Activated B cell treated with CpG ODN at 0.5 μM for 24 hours (primary cell): ENCODE results near the gene TBX15. TPM values are rescaled to one million over a fixed set of nuclear protein-coding genes. Genes with fewer than 3 reads are reported as not detected.
A peak's percentile ranks its signal among the peaks of the same experiment; 100 is the strongest.

ENCODE experiments used
- ATAC-seq: fragments of 200-7000 bp; cut with Tn5 transposase; one replicate; pipeline ENCODE4 v1.10.0; 2021; ENCODE audit warnings: low read depth, mild to moderate bottlenecking, moderate library complexity
- CTCF ChIA-PET: fragments of 350-600 bp; sonication (Branson Sonifier 250); formaldehyde crosslinking; loops from one replicate; lab custom pipeline; 2021; ENCODE audit warnings: antibody characterized with exemption; lab: Charles Lee
- POLR2A ChIA-PET: fragments of 350-600 bp; sonication (Branson Sonifier 250); formaldehyde crosslinking; loops from one replicate; lab custom pipeline; 2021; ENCODE audit warnings: antibody characterized with exemption; lab: Charles Lee
- DNase-seq: peaks from one replicate; pipeline ENCODE4 v3.0.0; 2022
- H3K27ac Mint-ChIP-seq: one replicate; pipeline ENCODE4 v1.8.0; 2020; ENCODE audit warnings: mixed read lengths
- H3K27me3 Mint-ChIP-seq: one replicate; pipeline ENCODE4 v1.8.0; 2021; ENCODE audit warnings: mixed read lengths
- H3K36me3 Mint-ChIP-seq: one replicate; pipeline ENCODE4 v1.8.0; 2021; ENCODE audit warnings: low read depth, mixed read lengths
- H3K4me1 Mint-ChIP-seq: one replicate; pipeline ENCODE4 v1.8.0; 2021; ENCODE audit warnings: mixed read lengths
- H3K4me3 Mint-ChIP-seq: one replicate; pipeline ENCODE4 v1.8.0; 2020; ENCODE audit warnings: mild to moderate bottlenecking, mixed read lengths
- H3K9me3 Mint-ChIP-seq: one replicate; pipeline ENCODE4 v1.8.0; 2020; ENCODE audit warnings: mixed read lengths
- intact Hi-C: fragments of 100-400 bp; cut with micrococcal nuclease; formaldehyde crosslinking; loops from one replicate; pipeline ENCODE4 v1.15.1; 2024
- total RNA-seq: library from RNA; stranded (reverse); gene quantifications from 2 replicates; pipeline ENCODE4 v1.2.3, GENCODE V29; 2022
- TF ChIP-seq, protein P1 (sequence below): fragments of 200-600 bp; IDR thresholded peaks from one replicate; pipeline ENCODE4 v1.8.0; 2022; ENCODE audit warnings: antibody characterized with exemption, mild to moderate bottlenecking

Gene TBX15
- total RNA-seq, 1 donor from 2014 or later, result 0.09 TPM

DNA sequence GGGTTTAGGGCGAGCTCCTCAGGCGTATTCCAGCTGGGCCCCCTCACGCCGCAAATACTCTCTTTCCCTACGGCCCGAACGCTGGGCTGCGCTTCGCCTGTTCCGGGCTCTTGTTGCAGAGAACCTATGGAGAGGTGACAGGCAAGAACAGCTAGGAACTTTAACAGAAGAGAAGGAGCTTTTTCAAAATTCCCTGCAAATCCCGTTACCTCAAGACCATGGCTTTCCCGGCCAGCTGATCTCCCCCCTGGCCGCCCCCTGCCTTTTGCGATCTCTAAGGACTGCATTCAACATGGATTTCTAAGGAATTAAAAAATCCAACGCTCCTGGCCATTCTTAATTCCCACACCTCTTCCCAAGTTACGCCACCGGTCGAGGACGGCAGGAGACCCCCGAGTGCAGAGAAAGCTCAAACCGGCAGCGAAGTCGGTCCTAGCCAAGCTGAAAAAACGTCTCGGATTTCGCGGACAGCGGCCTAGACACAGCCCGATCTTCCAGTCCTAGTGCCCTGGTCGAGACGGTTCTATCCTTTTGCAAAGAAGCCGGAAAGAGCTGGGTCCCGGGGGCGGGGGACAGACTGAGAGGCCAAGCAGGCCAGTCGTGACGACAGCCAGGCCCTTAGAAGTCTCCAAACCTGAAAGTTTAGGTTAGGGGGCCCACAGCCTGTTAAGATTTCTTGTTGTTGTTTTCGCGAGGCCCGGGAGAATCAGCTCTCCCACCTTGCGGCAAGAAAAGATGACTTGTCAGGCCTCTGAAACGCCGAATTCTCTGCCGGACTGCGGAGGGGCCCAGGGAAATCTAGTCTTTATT, 1.1 kb upstream of the TBX15 start:
- ATAC-seq (no peak), DNase-seq (no peak)
- peaks cover 80% of the 10 kb centered on the region for H3K27me3 Mint-ChIP-seq
- POLR2A ChIA-PET, result no interaction called here
- no peaks in the 10 kb centered on the region for H3K36me3 Mint-ChIP-seq
- intact Hi-C loops, result no loop called here
- TF ChIP-seq, protein P1, sequence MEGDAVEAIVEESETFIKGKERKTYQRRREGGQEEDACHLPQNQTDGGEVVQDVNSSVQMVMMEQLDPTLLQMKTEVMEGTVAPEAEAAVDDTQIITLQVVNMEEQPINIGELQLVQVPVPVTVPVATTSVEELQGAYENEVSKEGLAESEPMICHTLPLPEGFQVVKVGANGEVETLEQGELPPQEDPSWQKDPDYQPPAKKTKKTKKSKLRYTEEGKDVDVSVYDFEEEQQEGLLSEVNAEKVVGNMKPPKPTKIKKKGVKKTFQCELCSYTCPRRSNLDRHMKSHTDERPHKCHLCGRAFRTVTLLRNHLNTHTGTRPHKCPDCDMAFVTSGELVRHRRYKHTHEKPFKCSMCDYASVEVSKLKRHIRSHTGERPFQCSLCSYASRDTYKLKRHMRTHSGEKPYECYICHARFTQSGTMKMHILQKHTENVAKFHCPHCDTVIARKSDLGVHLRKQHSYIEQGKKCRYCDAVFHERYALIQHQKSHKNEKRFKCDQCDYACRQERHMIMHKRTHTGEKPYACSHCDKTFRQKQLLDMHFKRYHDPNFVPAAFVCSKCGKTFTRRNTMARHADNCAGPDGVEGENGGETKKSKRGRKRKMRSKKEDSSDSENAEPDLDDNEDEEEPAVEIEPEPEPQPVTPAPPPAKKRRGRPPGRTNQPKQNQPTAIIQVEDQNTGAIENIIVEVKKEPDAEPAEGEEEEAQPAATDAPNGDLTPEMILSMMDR, result no peak
- H3K4me3 Mint-ChIP-seq, result no peak overlapping the region
- CTCF ChIA-PET, result no interaction called here
- H3K4me1 Mint-ChIP-seq, result peaks cover 31% of the 10 kb centered on the region
- H3K9me3 Mint-ChIP-seq, result peaks cover 14% of the 10 kb centered on the region
- H3K27ac Mint-ChIP-seq, result no peak overlapping the region

GRCh38 chr1:118987468-118988185, 516 bp downstream of the TBX15 start:
- Mint-ChIP-seq H3K4me3 (peak overlapping the region; percentile 55), H3K4me1 (peaks cover 33% of the 10 kb centered on the region)
- CTCF ChIA-PET, result no interaction called here

GRCh38 chr1:118986555-118987467, 1.3 kb downstream of the TBX15 start:
- ATAC-seq (no peak), DNase-seq (no peak)
- intact Hi-C loops, result loop anchor here (1.0 kb wide), 1 partner anchor 21 kb away; no protein-coding TSS in a partner anchor
- no peaks in the 10 kb centered on the region for H3K36me3 Mint-ChIP-seq
- POLR2A ChIA-PET, result no interaction called here
- H3K27ac Mint-ChIP-seq, result no peak overlapping the region
- peak overlapping the region; percentile 55 for H3K4me3 Mint-ChIP-seq
- peaks cover 8% of the 10 kb centered on the region for H3K9me3 Mint-ChIP-seq
- peaks cover 33% of the 10 kb centered on the region for H3K4me1 Mint-ChIP-seq
- CTCF ChIA-PET, result interaction anchor here (1.3 kb wide), 1 partner anchor 22 kb away, joined by 5 read pairs; no protein-coding TSS in a partner anchor
- H3K27me3 Mint-ChIP-seq, result peaks cover 87% of the 10 kb centered on the region
- TF ChIP-seq, protein P1, result no peak

More at GRCh38 chr1:118987468-118988185, 516 bp downstream of the TBX15 start:
- Mint-ChIP-seq H3K27ac (peak overlapping the region; percentile 4), H3K27me3 (peaks cover 87% of the 10 kb centered on the region), H3K9me3 (peaks cover 11% of the 10 kb centered on the region), H3K36me3 (no peaks in the 10 kb centered on the region)
- POLR2A ChIA-PET, result no interaction called here
- intact Hi-C loops, result loop anchor here (1.0 kb wide), 1 partner anchor 21 kb away; no protein-coding TSS in a partner anchor
- DNase-seq (no peak), ATAC-seq (no peak)
- TF ChIP-seq, protein P1, result no peak

DNA sequence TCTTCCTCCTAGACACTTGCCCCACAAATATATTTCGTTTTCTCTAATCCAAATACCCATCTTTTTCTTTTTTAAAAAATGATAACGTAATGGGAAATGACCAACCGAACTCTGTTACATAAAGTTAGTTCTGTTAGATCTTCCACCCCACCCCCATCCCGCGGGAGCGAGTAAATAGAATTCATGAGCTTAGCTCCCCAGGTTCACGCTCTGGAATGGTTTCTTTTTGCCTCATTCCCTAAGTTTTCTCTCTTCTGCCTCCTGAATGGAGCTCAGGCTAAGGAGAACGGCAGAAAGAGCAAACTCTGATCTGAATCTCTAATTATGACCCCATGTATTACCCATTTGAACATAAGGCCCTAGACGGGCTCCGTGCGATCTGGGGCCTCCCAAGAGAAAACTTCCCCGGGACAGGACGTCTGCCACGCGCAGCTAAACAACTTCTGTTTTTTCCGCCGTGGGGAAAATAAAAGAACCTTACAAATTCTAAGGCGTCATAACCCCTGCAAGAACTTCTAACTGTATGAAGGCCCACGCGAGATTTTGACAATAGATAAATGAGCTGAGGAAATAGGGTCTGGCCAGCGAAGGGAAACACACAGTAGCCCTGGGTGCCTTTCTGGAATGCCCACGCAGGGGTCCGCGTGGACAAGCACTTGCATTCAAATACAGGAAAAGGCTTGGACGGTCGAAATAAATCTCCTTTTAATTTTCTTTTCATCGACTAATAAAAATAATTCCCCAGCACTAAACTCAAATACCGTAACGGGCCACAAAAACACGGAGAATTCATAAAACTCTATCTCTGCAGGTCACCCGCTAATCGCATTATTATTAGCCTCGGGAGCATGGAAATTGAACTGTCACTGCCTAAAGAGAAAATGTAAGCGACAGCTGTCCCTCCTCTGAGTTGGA, 2.2 kb downstream of the TBX15 start:
- Mint-ChIP-seq H3K4me3 (peak overlapping the region; percentile 42), H3K9me3 (peaks cover 8% of the 10 kb centered on the region), H3K4me1 (peaks cover 33% of the 10 kb centered on the region), H3K27ac (no peak overlapping the region), H3K27me3 (peaks cover 84% of the 10 kb centered on the region), H3K36me3 (no peaks in the 10 kb centered on the region)
- CTCF ChIA-PET, result interaction anchor here (1.3 kb wide), 1 partner anchor 22 kb away, joined by 5 read pairs; no protein-coding TSS in a partner anchor
- intact Hi-C loops, result no loop called here
- TF ChIP-seq, protein P1, result no peak
- POLR2A ChIA-PET, result no interaction called here
- DNase-seq, result no peak
- no peak for ATAC-seq
